Activated naive CD4-positive, alpha-beta T cell treated with anti-CD3 and anti-CD28 coated beads, Interleukin-2, amount 50 U/mL, for 24 hours (primary cell): ENCODE measurements around the gene SHANK1.
A peak's percentile ranks its signal among the peaks of the same experiment; 100 is the strongest.

Experiments
- H3K27ac Mint-ChIP-seq: one replicate; pipeline ENCODE4 v1.8.0; 2021; ENCODE audit warnings: mild to moderate bottlenecking, mixed read lengths
- H3K27me3 Mint-ChIP-seq: one replicate; pipeline ENCODE4 v1.8.0; 2021; ENCODE audit warnings: mixed read lengths
- H3K36me3 Mint-ChIP-seq: one replicate; pipeline ENCODE4 v1.8.0; 2021; ENCODE audit warnings: mixed read lengths
- H3K4me1 Mint-ChIP-seq: one replicate; pipeline ENCODE4 v1.8.0; 2021; ENCODE audit warnings: mixed read lengths
- H3K4me3 Mint-ChIP-seq: one replicate; pipeline ENCODE4 v1.8.0; 2021; ENCODE audit warnings: mild to moderate bottlenecking, mixed read lengths
- H3K9me3 Mint-ChIP-seq: one replicate; pipeline ENCODE4 v1.8.0; 2021; ENCODE audit warnings: mixed read lengths

Gene SHANK1

DNA sequence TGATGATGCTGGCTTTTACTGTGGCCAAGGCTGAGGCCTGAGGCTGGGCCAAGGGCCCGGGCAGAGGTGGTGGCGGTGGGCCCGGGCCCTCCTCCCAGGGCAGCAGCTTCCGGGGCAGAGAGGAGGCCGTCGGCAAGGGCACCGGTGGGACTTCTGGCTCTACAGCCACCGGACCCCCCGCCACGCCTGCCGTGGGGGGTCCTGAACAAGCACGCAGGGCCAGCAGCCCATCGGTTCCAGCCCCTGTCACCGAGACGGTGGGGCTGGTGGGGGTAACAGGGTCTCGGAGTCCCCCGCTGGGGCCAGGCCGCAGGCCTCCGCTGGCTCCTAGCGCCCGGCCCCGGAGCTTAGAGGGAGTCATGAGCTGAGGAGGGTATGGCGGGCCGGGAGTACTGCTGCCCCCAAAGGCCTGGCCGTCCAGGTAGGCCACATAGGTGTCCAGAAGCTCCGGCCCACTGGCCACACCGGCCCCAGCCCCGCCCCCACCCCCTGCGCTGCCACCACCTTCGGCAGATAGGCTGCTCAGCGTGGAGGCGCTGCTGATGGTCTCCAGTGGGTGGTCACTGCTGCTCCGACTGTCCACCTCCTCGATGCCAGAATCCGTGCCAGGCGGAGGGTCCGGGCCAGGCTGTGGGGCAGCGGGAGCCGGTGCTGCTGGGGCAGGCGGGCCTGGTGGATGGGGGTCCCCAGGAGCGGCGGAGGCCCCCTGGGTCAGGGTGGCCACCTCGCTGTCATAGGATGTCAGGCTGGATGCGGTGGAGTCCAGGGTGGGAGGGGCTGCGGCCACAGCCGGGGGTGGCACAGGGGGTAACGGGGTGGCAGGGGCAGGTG, 53.0 kb downstream of the SHANK1 start:
- H3K36me3 Mint-ChIP-seq, result no peaks in the 10 kb centered on the region
- H3K4me1 Mint-ChIP-seq, result no peaks in the 10 kb centered on the region
- H3K9me3 Mint-ChIP-seq, result no peaks in the 10 kb centered on the region
- H3K27me3 Mint-ChIP-seq, result peaks cover 44% of the 10 kb centered on the region
- no peak overlapping the region for H3K27ac Mint-ChIP-seq
- no peak overlapping the region for H3K4me3 Mint-ChIP-seq

DNA sequence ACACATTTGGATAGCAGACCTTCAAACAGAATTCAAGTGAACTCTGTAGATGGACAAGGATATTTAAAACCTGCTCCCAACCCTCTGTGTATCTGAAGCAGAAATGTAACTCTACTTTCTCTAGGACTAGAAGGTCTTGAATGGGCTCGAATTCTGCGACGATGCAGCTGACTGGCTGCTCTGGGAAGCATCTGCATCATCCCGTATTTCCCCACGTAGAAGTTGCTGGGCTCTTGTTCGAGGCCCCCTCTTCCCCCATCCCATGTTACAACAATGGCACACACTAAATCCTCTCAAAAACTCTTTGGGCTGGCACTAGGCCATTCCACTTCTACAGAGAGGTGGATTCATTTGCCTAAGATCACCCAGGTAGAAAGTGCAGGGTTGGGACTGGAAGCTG, 55.4 kb downstream of the SHANK1 start:
- no peaks in the 10 kb centered on the region for H3K36me3 Mint-ChIP-seq
- no peaks in the 10 kb centered on the region for H3K4me1 Mint-ChIP-seq
- H3K4me3 Mint-ChIP-seq, result no peak overlapping the region
- peaks cover 38% of the 10 kb centered on the region for H3K27me3 Mint-ChIP-seq
- no peak overlapping the region for H3K27ac Mint-ChIP-seq
- H3K9me3 Mint-ChIP-seq, result no peaks in the 10 kb centered on the region

DNA sequence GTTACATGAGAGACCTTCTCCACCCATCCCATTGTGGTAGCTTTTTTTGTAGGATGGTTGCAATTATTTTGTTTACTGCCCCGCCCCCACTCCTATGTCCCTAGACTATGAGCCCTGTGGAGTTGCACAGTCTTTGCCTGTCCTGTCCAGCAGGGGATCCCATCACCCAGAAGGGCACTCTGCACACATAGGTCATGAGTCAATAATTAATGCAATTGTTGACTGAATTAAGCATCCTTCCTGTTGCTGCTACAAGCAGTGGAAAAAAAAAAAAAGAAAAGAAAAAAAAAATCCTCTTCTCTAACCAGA, 56.2 kb downstream of the SHANK1 start:
- Mint-ChIP-seq H3K36me3 (no peaks in the 10 kb centered on the region), H3K27ac (no peak overlapping the region), H3K4me3 (no peak overlapping the region), H3K9me3 (no peaks in the 10 kb centered on the region), H3K4me1 (peaks cover 1% of the 10 kb centered on the region), H3K27me3 (peaks cover 37% of the 10 kb centered on the region)

DNA sequence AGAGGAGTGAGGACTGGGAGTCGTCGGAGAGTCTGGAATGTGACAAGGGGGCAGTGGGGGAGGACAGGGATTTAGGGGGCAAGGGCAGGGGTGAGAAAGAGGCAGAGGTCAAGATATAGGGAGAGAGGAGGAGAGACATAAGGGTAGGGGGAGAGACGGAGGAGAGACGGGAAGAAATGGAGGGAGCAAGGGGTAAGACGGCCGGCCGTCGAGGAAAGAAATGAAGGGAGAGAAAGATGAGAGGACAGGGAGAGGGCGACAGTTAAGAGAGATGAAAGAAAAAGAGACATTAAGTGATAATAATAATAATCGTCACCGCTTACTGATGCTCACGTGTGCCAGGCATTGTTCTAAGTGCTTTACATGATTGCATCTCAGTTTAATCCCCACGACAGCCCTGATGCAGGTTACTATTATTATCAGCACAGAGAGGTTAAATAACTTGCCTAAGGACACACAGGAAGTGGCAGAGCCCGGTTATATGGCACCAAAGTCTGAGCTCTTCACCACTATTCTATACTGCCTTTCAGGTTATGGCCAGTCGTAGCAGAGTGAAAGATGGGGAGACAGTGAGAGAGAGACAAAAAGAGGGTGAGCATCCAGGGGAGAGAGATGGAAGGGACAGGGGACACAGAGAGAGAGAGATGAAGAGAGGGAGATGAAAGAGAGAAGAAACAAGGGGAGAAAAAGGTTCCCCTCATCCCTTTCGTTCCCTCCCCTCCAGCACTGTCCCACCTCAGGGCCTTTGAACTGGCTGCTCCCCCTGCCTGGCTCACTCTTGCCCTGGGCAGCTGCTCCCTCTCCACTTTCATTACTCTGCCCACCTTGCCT, 56.7 kb downstream of the SHANK1 start:
- Mint-ChIP-seq H3K27me3 (peaks cover 43% of the 10 kb centered on the region), H3K4me1 (peaks cover 7% of the 10 kb centered on the region), H3K27ac (no peak overlapping the region), H3K36me3 (peaks cover 5% of the 10 kb centered on the region), H3K4me3 (no peak overlapping the region), H3K9me3 (no peaks in the 10 kb centered on the region)

DNA sequence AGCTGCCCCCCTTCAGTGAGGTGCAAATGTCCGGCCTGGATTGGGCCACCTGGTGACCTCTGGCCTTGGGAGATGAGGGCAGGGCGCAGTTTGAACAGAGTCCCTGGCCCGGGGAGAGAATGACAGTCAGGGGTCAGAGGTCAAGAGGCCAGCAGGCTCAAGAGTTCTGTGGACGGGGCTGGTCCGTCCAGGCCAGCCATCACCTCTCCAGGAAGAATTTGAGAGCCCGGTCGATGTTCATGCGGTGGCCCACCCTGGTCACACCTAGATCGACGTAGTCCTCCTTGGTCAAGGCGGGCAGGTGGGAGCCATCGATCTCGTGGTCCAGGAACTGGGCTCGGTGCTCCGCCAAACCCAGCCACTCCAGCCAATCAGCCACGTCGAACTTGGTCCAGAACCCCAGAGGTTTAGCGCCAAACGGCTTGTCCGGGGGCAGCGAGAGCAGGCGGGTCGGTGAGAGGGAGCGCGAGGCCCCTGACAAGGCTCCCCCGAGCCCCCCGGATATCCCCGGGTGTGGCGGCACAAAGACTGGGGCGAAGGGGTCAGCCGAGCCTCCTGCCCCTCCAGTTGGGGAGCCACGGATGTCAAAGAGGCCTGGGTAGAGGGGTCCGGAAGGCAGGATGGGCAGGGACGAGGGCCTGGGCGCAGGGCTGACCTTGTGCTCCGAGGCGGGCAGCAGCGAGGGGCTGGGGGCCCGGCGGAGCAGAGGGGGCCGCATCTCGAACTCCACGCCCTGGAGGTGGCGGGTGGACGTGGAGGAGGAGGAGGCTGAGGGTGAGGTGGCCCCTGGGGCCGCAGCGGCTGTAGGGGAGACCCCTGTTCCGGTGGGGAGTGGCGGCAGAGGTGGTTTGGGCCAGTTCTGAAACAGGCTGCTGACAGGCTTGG, 57.6 kb downstream of the SHANK1 start:
- Mint-ChIP-seq H3K9me3 (peaks cover 6% of the 10 kb centered on the region), H3K4me1 (peaks cover 15% of the 10 kb centered on the region), H3K4me3 (no peak overlapping the region), H3K27ac (no peak overlapping the region), H3K36me3 (peaks cover 5% of the 10 kb centered on the region), H3K27me3 (peaks cover 51% of the 10 kb centered on the region)

DNA sequence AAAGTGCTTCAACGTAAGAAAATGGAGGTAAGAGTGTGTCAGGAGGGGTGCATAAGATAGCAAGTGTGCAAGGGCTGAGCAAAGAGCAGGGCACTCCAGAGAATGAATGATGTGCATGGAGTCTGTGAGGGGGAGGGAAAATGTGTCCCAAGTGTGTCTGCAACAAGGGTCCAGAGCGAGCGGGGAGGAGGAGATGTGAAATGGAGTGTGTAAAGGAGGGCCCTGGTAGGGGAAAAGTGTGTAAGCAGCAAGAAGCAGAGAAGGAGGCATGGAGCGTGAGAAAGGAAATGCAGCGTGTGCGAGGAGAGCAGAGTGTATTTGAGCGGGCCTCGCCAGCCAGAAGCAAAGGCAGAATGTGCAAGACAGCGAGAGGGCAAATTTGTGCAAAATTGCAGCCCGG, 58.6 kb downstream of the SHANK1 start:
- Mint-ChIP-seq H3K27ac (no peak overlapping the region), H3K27me3 (peaks cover 58% of the 10 kb centered on the region), H3K4me3 (no peak overlapping the region), H3K36me3 (peaks cover 5% of the 10 kb centered on the region), H3K9me3 (peaks cover 10% of the 10 kb centered on the region), H3K4me1 (peaks cover 15% of the 10 kb centered on the region)

DNA sequence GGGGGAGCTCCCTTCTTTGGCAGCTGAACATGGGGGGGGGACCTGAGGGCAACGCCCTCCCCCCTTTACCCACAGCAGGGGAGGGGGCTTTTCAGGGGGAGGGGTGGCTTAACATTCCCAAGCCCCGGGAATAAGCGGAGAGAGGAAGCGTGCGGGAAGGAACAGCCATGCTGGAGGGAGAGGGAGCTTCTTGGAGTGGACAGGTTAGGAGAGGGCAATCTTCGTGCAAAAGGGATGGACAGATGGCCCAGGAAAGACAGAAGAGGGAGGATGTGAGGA, 59.6 kb downstream of the SHANK1 start:
- Mint-ChIP-seq H3K9me3 (peaks cover 10% of the 10 kb centered on the region), H3K27ac (no peak overlapping the region), H3K4me3 (no peak overlapping the region), H3K4me1 (peaks cover 15% of the 10 kb centered on the region), H3K36me3 (peaks cover 5% of the 10 kb centered on the region), H3K27me3 (peaks cover 59% of the 10 kb centered on the region)

DNA sequence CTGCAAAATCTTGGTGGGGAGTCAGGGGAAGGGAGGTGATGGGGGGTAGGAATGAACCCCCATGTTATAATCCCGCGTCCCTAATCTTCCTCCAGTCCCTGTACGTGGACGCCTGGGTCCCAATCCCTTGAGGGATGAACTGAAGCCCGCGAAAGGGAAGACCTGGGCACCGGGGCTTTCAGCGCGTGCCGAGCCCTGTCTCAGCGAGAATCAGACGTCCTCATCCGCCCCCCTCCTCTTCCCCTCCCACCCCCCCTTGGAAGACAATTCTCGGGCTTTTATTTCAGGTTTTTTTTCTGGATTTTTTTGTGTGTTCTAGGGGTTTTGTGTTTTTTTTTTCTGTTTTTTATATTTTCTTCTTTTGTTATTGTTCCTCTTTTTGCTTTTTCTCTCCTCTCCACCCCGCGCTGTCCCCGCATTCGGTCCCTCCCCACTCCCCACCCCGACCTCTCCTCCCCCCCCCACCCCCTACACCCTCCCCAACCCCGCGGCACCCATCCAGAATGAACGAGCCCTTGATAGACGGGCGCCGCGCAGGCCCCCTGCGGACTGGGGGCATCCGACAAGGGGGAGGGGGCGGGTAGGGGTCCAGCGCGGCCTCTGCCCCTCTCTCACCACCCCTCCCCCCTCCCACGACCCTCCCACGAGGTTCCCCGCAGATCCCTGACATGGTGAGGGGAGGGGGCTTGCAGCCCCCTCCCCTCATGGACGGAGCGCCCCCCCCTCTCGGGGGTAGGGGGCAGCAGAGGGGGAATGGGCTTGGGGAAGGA, 60.1 kb downstream of the SHANK1 start:
- peaks cover 15% of the 10 kb centered on the region for H3K4me1 Mint-ChIP-seq
- peaks cover 10% of the 10 kb centered on the region for H3K9me3 Mint-ChIP-seq
- peaks cover 5% of the 10 kb centered on the region for H3K36me3 Mint-ChIP-seq
- no peak overlapping the region for H3K4me3 Mint-ChIP-seq
- peaks cover 56% of the 10 kb centered on the region for H3K27me3 Mint-ChIP-seq
- no peak overlapping the region for H3K27ac Mint-ChIP-seq

DNA sequence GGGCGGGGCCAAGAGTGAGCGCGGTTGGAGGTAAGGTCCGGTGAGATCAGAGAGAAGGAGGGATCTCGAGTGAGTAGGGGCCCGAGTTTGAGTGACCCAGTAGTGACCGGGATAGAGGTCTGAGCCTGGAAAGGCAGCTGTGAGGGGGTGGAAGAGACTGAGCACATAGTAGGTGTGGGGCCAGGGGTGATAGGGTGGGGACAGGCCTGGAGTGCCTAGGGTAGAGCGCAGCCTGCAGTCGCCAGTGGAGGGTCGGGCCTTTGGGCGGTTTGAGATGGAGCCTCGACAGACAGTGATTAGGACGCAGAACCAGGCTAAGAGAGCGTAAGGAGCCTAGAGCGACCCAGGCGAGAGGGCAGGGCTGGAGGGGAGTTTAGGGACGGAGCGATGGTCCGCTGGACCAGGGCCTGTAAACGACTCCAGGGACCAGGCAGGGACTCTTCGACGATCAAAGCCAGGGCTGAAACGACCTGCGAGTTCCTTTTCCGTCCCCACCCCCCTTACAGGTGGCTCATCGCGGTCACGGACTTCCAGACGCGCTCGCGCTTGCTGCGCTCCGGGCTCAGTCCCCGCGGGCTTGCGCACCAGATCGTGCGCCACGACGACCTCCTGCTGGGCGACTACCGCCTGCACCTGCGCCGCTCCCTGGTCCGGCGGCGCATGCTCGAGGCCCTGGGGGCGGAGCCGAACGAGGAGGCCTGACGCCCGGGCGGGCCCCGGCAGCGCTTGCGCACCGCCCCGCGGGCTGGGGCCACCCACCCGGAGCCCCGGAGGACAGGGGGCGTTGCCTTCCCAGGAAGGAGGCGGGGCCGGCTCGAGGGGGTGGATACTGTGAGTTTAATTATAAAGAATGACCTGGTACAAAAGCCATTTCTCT, 60.9 kb downstream of the SHANK1 start:
- peak overlapping the region; percentile 79 for H3K4me3 Mint-ChIP-seq
- H3K9me3 Mint-ChIP-seq, result peaks cover 10% of the 10 kb centered on the region
- H3K4me1 Mint-ChIP-seq, result peaks cover 15% of the 10 kb centered on the region
- peaks cover 5% of the 10 kb centered on the region for H3K36me3 Mint-ChIP-seq
- H3K27ac Mint-ChIP-seq, result peak overlapping the region; percentile 43
- peaks cover 56% of the 10 kb centered on the region for H3K27me3 Mint-ChIP-seq

DNA sequence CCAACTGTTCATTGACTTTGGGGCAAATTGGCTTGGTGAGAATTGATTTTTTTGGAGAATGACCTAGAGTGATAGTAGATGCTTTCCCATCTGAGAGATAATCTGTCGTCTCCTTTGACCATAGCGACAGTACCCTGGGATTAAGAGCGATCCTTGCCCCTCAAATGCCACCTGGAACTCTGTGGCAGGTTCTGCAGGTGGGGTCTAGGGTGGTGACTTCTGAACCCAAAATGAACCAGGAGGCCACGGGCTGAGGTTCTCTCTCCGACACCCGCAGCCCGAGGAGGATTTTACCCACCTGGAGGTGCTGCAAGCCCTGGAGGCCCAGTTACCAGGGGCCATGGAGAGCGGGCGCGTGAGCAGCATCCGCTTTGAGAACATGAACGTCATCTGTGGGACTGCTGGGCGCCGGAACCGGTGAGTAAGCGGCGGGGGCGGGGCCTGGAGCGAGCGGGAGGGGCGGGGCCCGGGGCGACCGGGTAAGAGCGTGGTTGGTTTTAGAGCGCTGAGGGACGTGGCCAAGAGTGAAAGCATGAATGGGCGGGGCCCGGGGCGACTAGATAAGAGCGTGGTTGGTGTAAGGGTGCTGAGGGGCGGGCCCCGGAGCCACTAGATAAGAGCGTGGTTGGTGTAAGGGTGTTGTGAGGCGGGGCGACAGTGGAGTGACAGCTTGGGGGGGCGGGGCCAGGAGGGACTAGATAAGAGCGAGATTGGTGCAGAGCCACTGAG, 61.7 kb downstream of the SHANK1 start:
- Mint-ChIP-seq H3K4me3 (peak overlapping the region; percentile 79), H3K27ac (peak overlapping the region; percentile 43), H3K27me3 (peaks cover 54% of the 10 kb centered on the region), H3K9me3 (peaks cover 10% of the 10 kb centered on the region), H3K36me3 (peaks cover 5% of the 10 kb centered on the region), H3K4me1 (peaks cover 15% of the 10 kb centered on the region)

DNA sequence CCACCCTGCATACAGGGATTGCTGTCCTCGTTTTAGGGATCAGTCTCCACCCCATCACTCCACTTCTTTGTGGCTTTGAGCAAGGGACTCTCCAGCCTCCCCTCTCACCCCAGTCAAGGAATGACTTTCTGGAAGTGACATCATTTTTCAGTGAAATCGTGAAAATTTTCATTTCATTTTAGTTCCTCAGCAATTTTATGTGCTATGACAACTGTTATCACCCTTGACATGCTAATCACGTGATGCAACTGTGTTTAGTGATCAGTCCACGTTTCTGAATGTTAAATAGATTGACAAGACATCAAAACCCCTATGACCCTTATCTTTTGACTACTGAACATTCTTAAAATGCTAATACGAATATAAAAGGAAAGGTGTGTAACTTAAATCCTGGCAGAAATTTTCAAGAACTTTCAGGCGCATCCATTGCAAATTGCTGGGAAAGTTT, 62.4 kb downstream of the SHANK1 start:
- H3K27ac Mint-ChIP-seq, result peak overlapping the region; percentile 14
- peaks cover 15% of the 10 kb centered on the region for H3K4me1 Mint-ChIP-seq
- peaks cover 54% of the 10 kb centered on the region for H3K27me3 Mint-ChIP-seq
- H3K36me3 Mint-ChIP-seq, result peaks cover 5% of the 10 kb centered on the region
- H3K4me3 Mint-ChIP-seq, result peak overlapping the region; percentile 79
- peaks cover 10% of the 10 kb centered on the region for H3K9me3 Mint-ChIP-seq

DNA sequence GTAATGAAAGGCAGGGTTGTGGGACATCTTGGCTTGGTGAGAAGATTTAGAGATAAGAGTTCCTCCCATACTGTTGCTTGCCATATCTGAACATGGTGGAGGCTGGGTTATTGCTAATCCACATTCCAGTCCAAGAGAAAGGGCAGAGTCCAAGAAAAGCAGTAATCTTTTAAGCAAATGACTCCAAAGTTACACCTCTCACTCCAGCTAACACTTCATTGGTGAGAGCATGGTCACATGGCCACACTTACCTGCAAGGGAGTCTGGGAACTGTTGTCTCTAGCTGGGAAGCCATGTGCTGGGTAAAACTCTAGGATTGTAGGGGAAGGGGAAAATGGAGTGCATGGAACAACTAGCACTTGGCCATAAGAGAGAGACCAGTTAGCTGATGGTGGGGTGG, 64.7 kb downstream of the SHANK1 start:
- H3K4me1 Mint-ChIP-seq, result peaks cover 15% of the 10 kb centered on the region
- H3K9me3 Mint-ChIP-seq, result peaks cover 10% of the 10 kb centered on the region
- no peak overlapping the region for H3K4me3 Mint-ChIP-seq
- H3K27me3 Mint-ChIP-seq, result peaks cover 43% of the 10 kb centered on the region
- no peak overlapping the region for H3K27ac Mint-ChIP-seq
- peaks cover 5% of the 10 kb centered on the region for H3K36me3 Mint-ChIP-seq

DNA sequence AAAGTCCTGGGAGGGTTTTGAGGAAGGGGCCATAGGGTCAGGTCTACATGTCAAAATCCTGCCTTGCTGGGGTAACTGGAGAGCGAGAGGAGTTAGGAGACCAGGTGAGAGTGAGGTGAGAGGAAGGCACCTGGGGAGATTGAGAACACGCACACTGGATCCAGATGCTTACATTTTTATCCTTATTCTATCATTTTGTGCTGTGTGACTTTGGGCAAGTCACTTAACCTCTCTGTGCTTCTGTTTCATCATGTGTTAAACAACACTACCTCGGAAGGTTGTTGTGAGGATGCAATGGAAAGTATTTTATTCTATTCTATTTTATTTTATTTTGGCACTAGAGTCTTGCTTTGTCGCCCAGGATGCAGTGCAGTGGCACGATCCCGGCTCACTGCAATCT, 66.9 kb downstream of the SHANK1 start:
- Mint-ChIP-seq H3K4me3 (no peak overlapping the region), H3K36me3 (no peaks in the 10 kb centered on the region), H3K27ac (no peak overlapping the region), H3K4me1 (peaks cover 7% of the 10 kb centered on the region), H3K27me3 (peaks cover 40% of the 10 kb centered on the region), H3K9me3 (peaks cover 10% of the 10 kb centered on the region)

DNA sequence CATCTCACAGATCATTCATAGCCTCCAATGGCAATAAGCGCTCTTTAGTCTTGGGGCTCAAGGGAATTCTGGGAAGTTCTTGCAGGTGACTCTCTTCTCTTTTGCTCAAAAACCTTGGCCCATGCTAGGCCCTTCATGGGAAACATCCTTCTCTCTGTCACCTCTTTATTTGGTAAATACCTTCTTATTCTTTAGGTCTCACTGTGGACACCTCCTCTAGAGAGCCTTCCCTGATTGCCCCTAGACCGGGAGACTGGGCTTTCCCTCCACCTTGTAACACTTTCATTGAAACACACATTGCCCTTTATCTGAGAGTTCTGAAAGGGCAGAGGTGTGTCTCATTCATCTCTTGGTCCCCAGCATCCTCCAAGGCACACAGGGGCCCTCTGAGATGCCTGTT, 68.4 kb downstream of the SHANK1 start:
- Mint-ChIP-seq H3K4me1 (no peaks in the 10 kb centered on the region), H3K27ac (no peak overlapping the region), H3K36me3 (no peaks in the 10 kb centered on the region), H3K27me3 (peaks cover 35% of the 10 kb centered on the region), H3K4me3 (no peak overlapping the region), H3K9me3 (peaks cover 2% of the 10 kb centered on the region)
